Activated CD8-positive, alpha-beta memory T cell treated with anti-CD3 and anti-CD28 coated beads for 36 hours (primary cell): Measurements from ENCODE around the gene BEGAIN. TPM values are rescaled to one million over a fixed set of nuclear protein-coding genes. Genes with fewer than 3 reads are reported as not detected.

Experiments
- CTCF ChIA-PET: fragments of 350-600 bp; sonication (Branson Sonifier 250); formaldehyde crosslinking; loops from one replicate; lab custom pipeline; 2021; ENCODE audit warnings: antibody characterized with exemption; lab: Charles Lee
- POLR2A ChIA-PET: fragments of 350-600 bp; sonication (Branson Sonifier 250); formaldehyde crosslinking; loops from one replicate; lab custom pipeline; 2021; ENCODE audit warnings: antibody characterized with exemption; lab: Charles Lee
- total RNA-seq, 2 experiments: library from RNA; stranded (reverse); gene quantifications; one replicate each; pipeline ENCODE4 v1.2.3, GENCODE V29; 2021

The BEGAIN gene
- total RNA-seq, 2 experiments from 2014 or later: 3.4 to 3.7 TPM

GRCh38 chr14:100544506-100545141, 42.6 kb downstream of the BEGAIN start:
- POLR2A ChIA-PET: interaction anchor here (0.5 kb wide), 1 partner anchor 207 kb away, joined by 3 read pairs; no protein-coding TSS in a partner anchor

GRCh38 chr14:100543471-100544455, 43.5 kb downstream of the BEGAIN start:
- ChIA-PET POLR2A (interaction anchor here (0.5 kb wide), 1 partner anchor 206 kb away, joined by 3 read pairs; no protein-coding TSS in a partner anchor), CTCF (interaction anchor here (0.7 to 3.4 kb wide), 3 partner anchors 14 to 110 kb away, joined by 3 to 11 read pairs (median 3); no protein-coding TSS in a partner anchor)

More at GRCh38 chr14:100544506-100545141, 42.6 kb downstream of the BEGAIN start:
- CTCF ChIA-PET: interaction anchor here (0.7 to 3.4 kb wide), 3 partner anchors 15 to 160 kb away, joined by 3 to 11 read pairs (median 3); no protein-coding TSS in a partner anchor

GRCh38 chr14:100542619-100543205, 44.5 kb downstream of the BEGAIN start:
- POLR2A ChIA-PET: no interaction called here
- CTCF ChIA-PET: interaction anchor here (1.1 kb wide), 1 partner anchor 13 kb away, joined by 3 read pairs; no protein-coding TSS in a partner anchor

DNA sequence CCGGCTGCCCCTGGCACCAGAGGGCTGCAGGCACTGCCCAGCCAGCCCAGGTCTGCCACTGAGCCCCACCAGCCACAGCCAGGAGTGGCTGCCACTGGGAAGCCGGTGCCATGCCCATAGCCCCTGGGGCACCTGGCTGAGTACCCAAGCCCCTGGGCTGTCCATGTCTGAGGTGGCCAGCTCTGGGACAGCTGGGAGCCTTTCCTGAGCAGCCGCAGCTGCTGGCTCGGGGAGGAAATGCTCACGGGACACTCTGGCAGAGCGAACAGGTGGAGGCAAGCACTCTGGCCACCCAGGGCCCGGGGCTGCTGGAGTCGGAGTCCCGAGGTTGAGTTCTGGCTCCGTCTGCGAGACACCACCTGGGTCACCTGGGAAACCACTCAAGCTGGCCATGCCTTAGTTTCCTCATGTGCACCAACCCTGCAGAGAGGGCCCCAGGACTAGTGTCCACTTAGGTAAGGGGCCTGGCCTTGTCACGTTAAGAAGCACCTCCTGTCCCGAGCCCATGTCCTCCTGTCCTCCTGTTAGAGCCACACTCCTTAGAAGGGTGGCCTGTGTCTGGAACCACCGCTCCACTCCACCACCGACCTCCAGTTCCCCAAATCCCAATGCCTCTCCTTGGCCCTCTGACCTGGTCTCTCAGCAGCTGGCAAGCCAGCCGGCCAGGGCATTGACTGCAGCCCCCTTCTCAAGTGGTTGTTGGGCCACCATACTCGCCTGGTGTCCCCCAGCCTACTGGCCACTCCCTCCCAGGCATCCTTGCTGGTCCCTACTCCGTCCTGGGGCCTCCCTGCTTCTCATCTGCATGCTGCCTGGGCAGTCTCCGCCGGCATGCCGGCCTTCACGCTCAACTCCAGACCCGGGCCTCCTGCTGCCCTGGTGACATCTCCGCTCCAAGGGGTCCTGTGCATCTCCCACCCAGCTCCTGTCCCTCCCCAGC, 45.3 kb downstream of the BEGAIN start:
- POLR2A ChIA-PET: no interaction called here
- CTCF ChIA-PET: no interaction called here

DNA sequence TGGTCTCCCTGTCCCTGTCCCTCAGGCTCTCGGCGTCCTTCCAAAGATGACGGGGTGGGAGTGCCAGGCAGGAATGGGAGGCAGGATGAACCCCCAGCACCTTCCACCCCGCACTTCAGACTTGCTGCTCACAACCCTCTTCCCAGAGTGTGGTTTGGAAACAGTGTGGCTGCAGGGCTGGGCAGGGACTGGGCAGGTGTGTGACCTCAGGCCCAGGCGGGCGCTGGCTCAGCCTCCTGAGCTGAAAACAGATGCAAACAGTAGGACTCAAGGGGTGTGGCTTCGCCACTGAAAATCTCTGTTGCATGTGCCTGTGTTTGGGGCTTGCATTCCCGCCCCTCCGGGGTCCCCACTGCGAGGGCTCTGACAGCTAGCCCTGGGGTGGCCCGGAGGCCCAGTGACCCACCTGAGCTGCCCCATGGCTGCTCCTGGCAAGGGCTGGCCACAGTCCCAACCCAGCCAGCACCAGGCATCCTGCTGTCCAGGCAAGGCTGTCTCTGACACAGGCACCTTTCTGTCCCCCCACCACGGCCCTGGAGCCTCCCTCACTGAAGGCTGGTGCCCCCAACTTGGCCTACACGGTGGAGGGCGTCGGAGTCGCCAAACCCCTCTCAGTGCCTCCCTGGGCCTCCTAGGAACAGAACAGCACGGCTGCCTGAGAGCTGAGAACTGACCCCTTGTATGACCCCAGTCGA, 46.1 kb downstream of the BEGAIN start:
- CTCF ChIA-PET: interaction anchor here (1.2 kb wide), 1 partner anchor 69 kb away, joined by 3 read pairs; no protein-coding TSS in a partner anchor
- POLR2A ChIA-PET: no interaction called here

GRCh38 chr14:100540141-100540925, 46.9 kb downstream of the BEGAIN start:
- CTCF ChIA-PET: interaction anchor here (1.2 kb wide), 1 partner anchor 70 kb away, joined by 3 read pairs; no protein-coding TSS in a partner anchor
- POLR2A ChIA-PET: no interaction called here

- CTCF ChIA-PET: interaction anchor here (1.2 kb wide), 1 partner anchor 71 kb away, joined by 3 read pairs; no protein-coding TSS in a partner anchor
- POLR2A ChIA-PET: no interaction called here
These were observed 47.5 kb downstream of the BEGAIN start for GRCh38 chr14:100539766-100540140.

DNA sequence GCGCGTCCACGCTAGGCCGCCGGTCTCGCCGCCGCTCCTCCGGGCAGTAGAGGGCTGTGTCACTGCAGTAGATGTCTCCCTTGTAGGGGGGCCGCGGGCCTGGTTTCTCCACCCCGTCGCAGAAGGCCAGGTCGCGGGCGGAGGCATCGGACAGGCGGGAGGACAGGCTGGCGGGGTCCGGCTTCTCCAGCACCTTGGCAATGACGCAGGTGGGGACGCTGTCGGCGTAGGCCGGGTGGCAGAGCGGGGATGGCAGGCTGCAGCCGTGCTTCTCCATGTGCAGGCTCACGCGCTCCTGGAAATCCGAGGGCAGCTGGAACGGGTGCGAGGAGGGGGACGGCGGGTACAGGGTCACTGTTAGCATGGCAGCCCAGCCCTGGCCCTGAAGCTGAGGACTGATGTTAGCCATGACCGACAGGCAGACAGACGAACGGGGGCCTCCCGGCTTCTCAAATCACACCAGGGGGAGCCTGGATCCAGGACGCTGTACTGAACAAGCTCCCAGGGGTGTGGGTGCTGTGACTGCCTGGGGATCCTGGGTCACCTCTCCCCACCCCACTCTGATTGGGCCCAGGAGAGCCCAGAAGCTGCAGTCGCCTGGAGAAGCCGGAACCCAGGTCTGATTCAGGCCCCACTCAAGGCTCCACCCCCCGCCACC, 48.1 kb downstream of the BEGAIN start:
- CTCF ChIA-PET: no interaction called here
- POLR2A ChIA-PET: no interaction called here

DNA sequence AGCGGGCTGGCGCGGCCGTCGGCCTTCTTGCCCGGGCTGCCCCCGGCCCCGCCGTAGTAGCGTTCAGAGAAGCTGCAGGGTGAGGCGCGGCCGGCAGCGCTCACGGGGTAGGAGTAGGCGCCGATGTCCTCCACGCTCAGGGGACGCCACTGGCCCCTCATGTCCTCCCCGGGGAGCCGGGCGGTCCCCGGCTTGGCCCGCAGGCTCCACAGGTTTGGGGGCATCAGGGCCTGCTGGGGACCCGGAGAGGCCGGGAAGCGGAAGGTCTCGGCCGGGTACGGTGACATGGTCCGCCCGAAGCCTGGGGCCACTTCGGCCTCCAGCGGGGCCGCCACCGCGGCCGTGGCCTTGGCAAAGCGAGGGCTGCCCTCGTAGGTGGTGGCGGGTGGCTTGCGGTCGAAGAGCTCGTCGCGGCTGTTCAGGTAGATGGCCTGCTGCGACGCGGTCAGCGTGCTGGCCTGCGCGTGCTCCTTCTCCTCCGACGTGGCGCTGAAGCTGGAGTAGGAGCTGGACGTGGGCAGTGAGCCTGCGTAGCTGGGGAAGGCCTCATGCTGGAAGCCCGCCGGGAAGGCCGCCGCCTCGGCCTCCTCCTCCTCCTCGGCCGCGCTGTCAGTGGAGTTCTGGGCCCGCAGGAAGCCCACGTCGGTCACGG, 48.7 kb downstream of the BEGAIN start:
- ChIA-PET POLR2A (no interaction called here), CTCF (no interaction called here)

DNA sequence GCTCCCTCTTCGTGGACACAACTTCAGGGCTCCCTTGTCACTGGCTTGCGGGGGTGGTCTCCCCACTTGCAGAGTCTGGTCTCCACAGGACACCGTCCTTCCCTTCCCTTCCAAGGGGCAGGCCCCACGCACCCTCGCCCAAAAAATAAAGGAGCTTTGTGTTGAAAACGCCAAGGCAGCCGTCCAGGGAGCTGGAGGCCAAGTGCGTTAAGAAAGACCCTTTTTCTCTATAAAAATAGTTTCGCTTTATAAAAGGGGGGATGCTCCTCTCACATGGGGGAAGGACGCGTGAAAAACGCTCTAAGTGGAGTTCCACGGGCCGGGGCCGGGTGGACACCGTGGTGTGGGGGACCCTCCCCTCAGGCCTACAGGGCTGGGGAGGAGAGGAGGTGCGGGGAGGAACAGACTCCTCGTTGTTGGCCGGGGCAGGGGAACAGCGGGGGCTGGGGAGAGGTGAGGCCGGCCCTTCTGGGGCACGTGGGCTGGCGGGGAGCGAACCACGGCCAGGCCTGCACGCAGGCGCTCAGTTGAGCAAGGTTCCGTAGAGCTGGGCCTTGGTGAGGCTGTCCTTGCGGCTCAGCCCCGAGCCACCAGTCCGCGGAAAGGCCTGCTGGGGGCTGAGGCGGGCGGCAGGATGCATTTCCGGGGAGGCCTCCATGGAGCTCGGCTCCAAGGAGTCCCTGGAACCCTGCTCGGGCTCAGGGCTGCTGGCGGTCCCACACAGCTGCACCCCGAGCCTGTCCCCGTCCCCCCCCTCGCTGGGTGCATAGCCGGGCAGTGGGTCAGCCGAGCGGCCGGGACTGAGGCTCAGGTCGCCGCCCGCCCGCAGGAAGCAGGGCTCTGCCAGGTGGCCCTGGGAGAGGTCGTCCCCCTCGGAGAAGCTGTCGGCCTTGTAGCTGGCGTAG, 49.5 kb downstream of the BEGAIN start:
- CTCF ChIA-PET: no interaction called here
- POLR2A ChIA-PET: no interaction called here

DNA sequence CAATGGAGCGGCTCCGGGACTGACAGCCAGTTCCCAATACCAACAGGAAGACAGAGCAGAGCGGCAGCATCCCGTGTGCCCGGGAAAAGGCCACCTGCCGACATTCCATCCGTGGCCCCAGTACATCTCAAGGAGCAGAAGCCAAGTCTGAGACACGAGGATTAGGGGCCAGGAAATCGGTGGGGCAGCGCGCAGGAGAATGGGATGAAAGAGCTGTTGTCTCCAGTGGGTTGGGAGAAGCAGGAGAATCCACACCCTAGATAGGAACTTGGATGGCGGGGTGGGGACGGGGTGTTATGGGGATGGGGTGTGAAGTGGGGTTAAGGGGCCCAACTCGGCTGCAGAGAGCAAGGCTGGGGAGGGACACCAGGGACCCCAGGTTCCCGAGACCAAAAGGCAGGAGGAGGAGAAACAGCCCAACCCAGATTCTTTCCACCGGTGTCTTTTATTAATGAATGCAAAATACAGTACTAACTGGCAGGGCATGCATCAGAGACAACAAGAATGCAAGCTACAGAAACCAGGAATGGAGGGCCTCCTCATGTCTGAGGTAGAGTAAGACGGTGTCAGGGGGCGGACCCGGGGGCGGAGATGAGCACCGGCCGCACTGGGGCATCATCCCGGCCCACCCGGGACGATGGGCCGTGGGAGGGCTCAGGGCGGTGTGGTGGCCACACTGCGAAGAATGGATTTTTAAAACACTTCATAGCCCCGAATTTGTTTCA, 50.3 kb downstream of the BEGAIN start:
- ChIA-PET POLR2A (no interaction called here), CTCF (no interaction called here)

- CTCF ChIA-PET: interaction anchor here (1.3 kb wide), 1 partner anchor 10 kb away, joined by 3 read pairs; no protein-coding TSS in a partner anchor
- POLR2A ChIA-PET: no interaction called here
These were observed 51.1 kb downstream of the BEGAIN start for GRCh38 chr14:100536121-100536510.

GRCh38 chr14:100535287-100536120, 51.7 kb downstream of the BEGAIN start:
- POLR2A ChIA-PET: no interaction called here
- CTCF ChIA-PET: interaction anchor here (1.3 kb wide), 1 partner anchor 11 kb away, joined by 3 read pairs; no protein-coding TSS in a partner anchor
